ENCODE measurements around the gene SEMA3G.

SEMA3G gene

GRCh38 chr3:52439426-52440248 lies 5.3 kb downstream of the SEMA3G start:
- H3K9ac ChIP-seq (ENCODE audit: low read length): no peak overlapping the region
- no peaks in the 10 kb centered on the region for H3K36me3 ChIP-seq (ENCODE audit: control insufficient read depth, low read depth, low read length)
- H3K4me3 ChIP-seq (ENCODE audit: low read length): no peak overlapping the region
- H3K27me3 ChIP-seq (ENCODE audit: control insufficient read depth, insufficient read depth, low read length): no peaks in the 10 kb centered on the region
- H3K4me1 ChIP-seq (ENCODE audit: control insufficient read depth, low read depth, low read length): no peaks in the 10 kb centered on the region
- no peak overlapping the region for H3K27ac ChIP-seq (ENCODE audit: low read length)
- no peaks in the 10 kb centered on the region for H3K9me3 ChIP-seq (ENCODE audit: control insufficient read depth, low read depth, low read length)

DNA sequence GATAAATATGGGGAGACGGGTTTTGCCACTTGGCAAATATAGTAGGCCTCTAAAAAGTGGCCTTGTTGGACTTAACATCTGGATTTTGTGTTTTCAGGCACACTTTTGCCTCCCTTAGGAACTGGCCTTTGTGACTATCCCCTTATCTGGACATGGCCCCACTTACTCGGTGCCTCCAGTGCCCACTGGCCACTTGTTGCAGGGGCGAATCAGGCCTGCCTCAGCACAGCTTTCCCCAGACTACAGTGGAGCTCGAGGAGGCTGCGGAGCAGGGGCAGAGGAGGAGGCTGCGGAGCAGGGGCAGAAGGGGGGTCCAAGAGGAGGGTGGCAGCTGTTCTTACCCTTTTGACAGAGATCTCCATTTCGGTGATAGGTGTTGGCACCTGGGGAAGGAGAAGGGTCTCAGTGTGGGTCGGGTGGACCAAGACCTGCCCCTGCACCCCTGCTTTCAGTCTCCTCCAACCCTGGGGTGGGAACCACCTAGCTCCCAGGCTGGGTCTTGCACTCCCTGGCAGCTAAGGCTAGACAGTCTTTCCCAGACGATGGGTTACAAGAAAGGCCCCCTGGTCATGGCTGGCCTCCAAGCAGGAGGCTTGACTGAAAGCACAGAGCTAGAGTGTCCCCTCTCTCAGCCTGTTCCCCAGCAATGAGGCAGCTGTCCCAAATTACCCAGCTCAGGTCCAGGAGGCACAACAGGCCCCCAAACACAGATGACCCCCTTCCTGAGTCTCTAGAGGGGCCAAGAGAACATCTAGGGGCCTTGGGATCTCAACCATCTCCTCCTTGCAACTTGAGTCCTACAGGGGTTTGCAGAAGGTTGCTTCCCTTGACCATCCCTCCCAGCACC lies 6.1 kb downstream of the SEMA3G start:
- no peaks in the 10 kb centered on the region for H3K9me3 ChIP-seq (ENCODE audit: control insufficient read depth, low read depth, low read length)

DNA sequence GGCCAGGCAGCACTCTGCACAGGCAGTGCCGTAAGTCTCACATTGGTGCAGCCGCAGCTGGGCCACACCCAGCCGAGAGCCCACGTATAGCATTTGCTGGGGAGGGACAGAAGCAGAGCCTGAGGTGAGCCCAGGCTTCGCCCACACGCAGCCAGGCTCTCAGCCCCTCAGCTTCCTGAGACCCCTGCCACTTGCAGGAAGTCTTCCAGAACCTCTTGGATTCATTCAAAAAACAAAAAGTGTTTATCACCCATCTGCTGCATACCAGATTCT lies 6.9 kb downstream of the SEMA3G start:
- Histone ChIP-seq H3K9ac (ENCODE audit: low read length) (no peak overlapping the region), H3K4me3 (ENCODE audit: low read length) (no peak overlapping the region), H3K27me3 (ENCODE audit: control insufficient read depth, insufficient read depth, low read length) (no peaks in the 10 kb centered on the region), H3K9me3 (ENCODE audit: control insufficient read depth, low read depth, low read length) (no peaks in the 10 kb centered on the region), H3K4me1 (ENCODE audit: control insufficient read depth, low read depth, low read length) (no peaks in the 10 kb centered on the region), H3K36me3 (ENCODE audit: control insufficient read depth, low read depth, low read length) (no peaks in the 10 kb centered on the region), H3K27ac (ENCODE audit: low read length) (no peak overlapping the region)

More for the DNA sequence above, 6.1 kb downstream of the SEMA3G start:
- H3K36me3 ChIP-seq (ENCODE audit: control insufficient read depth, low read depth, low read length): no peaks in the 10 kb centered on the region
- H3K27me3 ChIP-seq (ENCODE audit: control insufficient read depth, insufficient read depth, low read length): no peaks in the 10 kb centered on the region
- no peak overlapping the region for H3K4me3 ChIP-seq (ENCODE audit: low read length)
- no peak overlapping the region for H3K27ac ChIP-seq (ENCODE audit: low read length)
- H3K4me1 ChIP-seq (ENCODE audit: control insufficient read depth, low read depth, low read length): no peaks in the 10 kb centered on the region
- H3K9ac ChIP-seq (ENCODE audit: low read length): no peak overlapping the region

DNA sequence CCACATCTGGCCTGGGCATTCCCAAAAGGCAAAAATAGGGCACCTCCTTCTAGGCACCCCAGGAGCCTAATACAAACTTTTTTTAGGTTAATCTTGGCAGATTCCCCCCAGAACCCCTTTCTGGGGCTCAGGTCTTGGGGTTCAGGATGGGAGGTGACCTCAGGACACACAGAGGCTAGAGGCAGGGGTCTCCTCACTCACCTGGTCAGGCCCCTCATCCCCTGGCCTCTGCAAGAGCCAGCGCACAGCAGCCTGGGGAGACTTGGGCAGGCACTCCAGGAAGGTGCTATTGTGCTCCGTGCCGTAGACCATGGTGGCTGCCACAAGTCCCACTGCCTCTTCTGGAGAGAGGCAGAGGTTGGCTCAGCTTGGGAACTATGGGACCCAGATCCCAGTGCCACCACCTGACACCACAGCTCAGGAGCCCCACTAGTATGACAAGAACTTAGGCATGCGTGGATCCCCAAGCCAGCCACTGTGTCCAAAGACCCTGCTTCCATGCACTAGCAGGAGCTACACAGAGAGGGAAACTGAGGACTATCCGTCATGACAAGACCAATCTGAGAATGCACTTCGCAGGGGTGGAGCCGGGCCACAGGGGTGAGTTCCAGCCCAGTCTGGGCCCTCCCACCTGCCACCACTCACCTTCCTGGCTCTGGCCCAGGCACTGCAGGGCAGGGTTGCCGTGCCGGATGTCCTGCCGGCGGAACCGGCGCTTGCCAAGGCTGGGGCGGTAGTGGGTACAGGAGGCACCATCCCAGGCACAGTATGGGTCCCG lies 7.4 kb downstream of the SEMA3G start:
- Histone ChIP-seq H3K9me3 (ENCODE audit: control insufficient read depth, low read depth, low read length) (no peaks in the 10 kb centered on the region), H3K27ac (ENCODE audit: low read length) (no peak overlapping the region), H3K9ac (ENCODE audit: low read length) (no peak overlapping the region), H3K36me3 (ENCODE audit: control insufficient read depth, low read depth, low read length) (no peaks in the 10 kb centered on the region), H3K4me1 (ENCODE audit: control insufficient read depth, low read depth, low read length) (no peaks in the 10 kb centered on the region), H3K27me3 (ENCODE audit: control insufficient read depth, insufficient read depth, low read length) (no peaks in the 10 kb centered on the region), H3K4me3 (ENCODE audit: low read length) (no peak overlapping the region)

DNA sequence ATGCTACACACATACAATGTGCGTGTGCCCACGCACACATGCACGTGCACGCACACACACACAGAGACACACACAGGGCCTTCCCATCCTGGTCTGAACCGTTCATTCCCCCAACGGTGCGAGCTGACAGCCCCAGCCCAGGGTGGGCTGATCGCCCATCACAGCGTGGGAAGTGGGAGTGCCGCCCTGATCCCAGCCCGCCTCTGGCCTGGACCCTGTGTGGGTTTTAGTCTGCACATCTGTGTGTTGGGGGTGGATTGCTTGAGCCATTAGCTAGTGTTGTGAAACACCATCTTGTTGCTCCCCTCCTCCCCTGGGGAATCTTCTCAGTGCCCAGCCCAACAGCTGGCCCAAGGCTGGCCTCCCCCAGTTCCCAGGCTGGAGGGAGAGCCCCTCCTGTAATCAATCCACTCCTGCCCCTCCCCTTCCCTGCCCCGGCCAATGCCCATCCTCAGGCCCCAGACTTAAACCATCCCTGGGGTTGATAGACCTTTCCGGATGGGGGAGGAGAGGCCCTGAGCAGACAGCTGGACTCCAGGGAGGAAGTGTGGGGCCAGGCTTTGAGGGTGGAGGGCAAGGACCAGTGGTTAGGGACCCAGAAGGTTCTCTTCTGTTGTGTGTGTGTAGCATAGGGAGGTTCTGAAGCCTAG lies 8.3 kb downstream of the SEMA3G start:
- no peak overlapping the region for H3K9ac ChIP-seq (ENCODE audit: low read length)
- H3K36me3 ChIP-seq (ENCODE audit: control insufficient read depth, low read depth, low read length): no peaks in the 10 kb centered on the region
- no peak overlapping the region for H3K4me3 ChIP-seq (ENCODE audit: low read length)
- no peaks in the 10 kb centered on the region for H3K4me1 ChIP-seq (ENCODE audit: control insufficient read depth, low read depth, low read length)
- H3K9me3 ChIP-seq (ENCODE audit: control insufficient read depth, low read depth, low read length): no peaks in the 10 kb centered on the region
- no peak overlapping the region for H3K27ac ChIP-seq (ENCODE audit: low read length)
- H3K27me3 ChIP-seq (ENCODE audit: control insufficient read depth, insufficient read depth, low read length): no peaks in the 10 kb centered on the region

- Histone ChIP-seq H3K27ac (ENCODE audit: low read length) (no peak overlapping the region), H3K4me3 (ENCODE audit: low read length) (no peak overlapping the region), H3K9me3 (ENCODE audit: control insufficient read depth, low read depth, low read length) (no peaks in the 10 kb centered on the region), H3K27me3 (ENCODE audit: control insufficient read depth, insufficient read depth, low read length) (no peaks in the 10 kb centered on the region), H3K4me1 (ENCODE audit: control insufficient read depth, low read depth, low read length) (no peaks in the 10 kb centered on the region), H3K9ac (ENCODE audit: low read length) (no peak overlapping the region), H3K36me3 (ENCODE audit: control insufficient read depth, low read depth, low read length) (no peaks in the 10 kb centered on the region)
Measured at GRCh38 chr3:52435246-52436101, 9.4 kb downstream of the SEMA3G start.

GRCh38 chr3:52434491-52435115 lies 10.3 kb downstream of the SEMA3G start:
- Histone ChIP-seq H3K9me3 (ENCODE audit: control insufficient read depth, low read depth, low read length) (no peaks in the 10 kb centered on the region), H3K4me3 (ENCODE audit: low read length) (no peak overlapping the region), H3K36me3 (ENCODE audit: control insufficient read depth, low read depth, low read length) (no peaks in the 10 kb centered on the region), H3K27me3 (ENCODE audit: control insufficient read depth, insufficient read depth, low read length) (no peaks in the 10 kb centered on the region), H3K9ac (ENCODE audit: low read length) (no peak overlapping the region), H3K27ac (ENCODE audit: low read length) (no peak overlapping the region), H3K4me1 (ENCODE audit: control insufficient read depth, low read depth, low read length) (no peaks in the 10 kb centered on the region)

GRCh38 chr3:52433996-52434479 lies 10.9 kb downstream of the SEMA3G start:
- H3K4me3 ChIP-seq (ENCODE audit: low read length): no peak overlapping the region
- H3K9me3 ChIP-seq (ENCODE audit: control insufficient read depth, low read depth, low read length): no peaks in the 10 kb centered on the region
- no peaks in the 10 kb centered on the region for H3K27me3 ChIP-seq (ENCODE audit: control insufficient read depth, insufficient read depth, low read length)
- no peak overlapping the region for H3K27ac ChIP-seq (ENCODE audit: low read length)
- no peaks in the 10 kb centered on the region for H3K4me1 ChIP-seq (ENCODE audit: control insufficient read depth, low read depth, low read length)
- H3K36me3 ChIP-seq (ENCODE audit: control insufficient read depth, low read depth, low read length): no peaks in the 10 kb centered on the region
- H3K9ac ChIP-seq (ENCODE audit: low read length): no peak overlapping the region

GRCh38 chr3:52433328-52433995 lies 11.4 kb downstream of the SEMA3G start:
- H3K4me1 ChIP-seq (ENCODE audit: control insufficient read depth, low read depth, low read length): no peaks in the 10 kb centered on the region
- H3K4me3 ChIP-seq (ENCODE audit: low read length): no peak overlapping the region
- H3K27ac ChIP-seq (ENCODE audit: low read length): no peak overlapping the region
- no peak overlapping the region for H3K9ac ChIP-seq (ENCODE audit: low read length)
- no peaks in the 10 kb centered on the region for H3K9me3 ChIP-seq (ENCODE audit: control insufficient read depth, low read depth, low read length)
- H3K36me3 ChIP-seq (ENCODE audit: control insufficient read depth, low read depth, low read length): no peaks in the 10 kb centered on the region
- H3K27me3 ChIP-seq (ENCODE audit: control insufficient read depth, insufficient read depth, low read length): no peaks in the 10 kb centered on the region

- Histone ChIP-seq H3K27ac (ENCODE audit: low read length) (no peak overlapping the region), H3K36me3 (ENCODE audit: control insufficient read depth, low read depth, low read length) (no peaks in the 10 kb centered on the region), H3K4me3 (ENCODE audit: low read length) (no peak overlapping the region), H3K27me3 (ENCODE audit: control insufficient read depth, insufficient read depth, low read length) (no peaks in the 10 kb centered on the region), H3K9ac (ENCODE audit: low read length) (no peak overlapping the region), H3K9me3 (ENCODE audit: control insufficient read depth, low read depth, low read length) (no peaks in the 10 kb centered on the region), H3K4me1 (ENCODE audit: control insufficient read depth, low read depth, low read length) (no peaks in the 10 kb centered on the region)
Measured at GRCh38 chr3:52432691-52433141, 12.2 kb downstream of the SEMA3G start.

Measured in iPS-18a (cell line).